22Rv1 (cell line): ENCODE measurements around the gene GNG14.

ENCODE experiments used
- CTCF ChIP-seq: fragments of 450-650 bp; IDR thresholded peaks from 2 replicates; pipeline ENCODE4 v1.5.1; 2017; ENCODE audit warnings: mild to moderate bottlenecking
- ZFX ChIP-seq: fragments of 450-650 bp; IDR thresholded peaks from 2 replicates; pipeline ENCODE4 v1.6.1; 2017; ENCODE audit warnings: antibody characterized with exemption, borderline replicate concordance

- TF ChIP-seq CTCF (no peak), ZFX (no peak)
Measured at GRCh38 chr19:12731337-12731736, 43.5 kb downstream of the GNG14 start.
